B cell (primary cell): Measurements from ENCODE around the gene TAS1R1. TPM values are rescaled to one million over a fixed set of nuclear protein-coding genes. Genes with fewer than 3 reads are reported as not detected.

ENCODE experiments used
- ATAC-seq: fragments of 200-7000 bp; cut with Tn5 transposase; one replicate; pipeline ENCODE4 v1.10.0; 2021; ENCODE audit warnings: low read depth, mild to moderate bottlenecking, moderate number of reproducible peaks, moderate library complexity
- CTCF ChIA-PET: fragments of 350-600 bp; sonication (Branson Sonifier 250); formaldehyde crosslinking; loops from one replicate; lab custom pipeline; 2021; ENCODE audit warnings: antibody characterized with exemption, inconsistent platforms; lab: Charles Lee
- POLR2A ChIA-PET: fragments of 350-600 bp; sonication (Branson Sonifier 250); formaldehyde crosslinking; loops from one replicate; lab custom pipeline; 2021; ENCODE audit warnings: antibody characterized with exemption; lab: Charles Lee
- DNase-seq: peaks from one replicate; pipeline ENCODE4 v3.0.0; 2013
- H2AFZ ChIP-seq: 2 replicates; pipeline ENCODE4 v1.6.1; 2012; ENCODE audit warnings: mild to moderate bottlenecking, low read depth, low read length; ENCODE audit not compliant: insufficient read depth, poor library complexity, severe bottlenecking
- H3K27ac ChIP-seq, 2 donors: 1 replicate in 1 of 2; 2 replicates in 1 of 2; pipeline ENCODE4 v1.5.1; 2012 to 2013; ENCODE audit warnings: low read length in 2 of 2, mild to moderate bottlenecking in 2 of 2, moderate library complexity in 1 of 2
- H3K27me3 ChIP-seq, 4 experiments: fragments of 200-600 bp in 1 of 4; sonication (generic) in 1 of 4; replicated peaks in 1 of 4; 1 replicate in 2 of 4; 2 replicates in 2 of 4; pipeline versions ENCODE4 v1.6.1 to v1.7.0; 2013 to 2016; ENCODE audit warnings: low read length in 3 of 4, mild to moderate bottlenecking in 2 of 4, mixed read lengths in 1 of 4, moderate library complexity in 1 of 4; ENCODE audit not compliant: insufficient read depth in 4 of 4, control insufficient read depth in 3 of 4; ENCODE audit errors: control extremely low read depth in 1 of 4
- H3K36me3 ChIP-seq, 2 experiments: replicated peaks in 1 of 2; 1 replicate in 1 of 2; 2 replicates in 1 of 2; pipeline versions ENCODE4 v1.6.1 to v1.7.1; 2013; ENCODE audit warnings: low read length in 1 of 2; ENCODE audit not compliant: insufficient read depth in 2 of 2, control insufficient read depth in 1 of 2; ENCODE audit errors: control extremely low read depth in 1 of 2, extremely low read depth in 1 of 2
- H3K4me1 ChIP-seq, 2 donors: fragments of 200-600 bp in 1 of 2; sonication (generic) in 1 of 2; 1 replicate in 1 of 2; 2 replicates in 1 of 2; pipeline versions ENCODE4 v1.5.1 to v1.6.1; 2013 to 2017; ENCODE audit warnings: low read length in 2 of 2; ENCODE audit not compliant: control insufficient read depth in 2 of 2, insufficient read depth in 2 of 2
- H3K4me2 ChIP-seq: replicated peaks from 2 replicates; pipeline ENCODE3; 2012; ENCODE audit warnings: mild to moderate bottlenecking, low read depth, low read length; ENCODE audit not compliant: poor library complexity, severe bottlenecking
- H3K4me3 ChIP-seq, 5 experiments: fragments of 200-600 bp in 1 of 5; sonication (generic) in 1 of 5; 1 replicate in 3 of 5; 2 replicates in 2 of 5; pipeline versions ENCODE4 v1.5.1 to v1.7.0; 2011 to 2016; ENCODE audit warnings: low read length in 4 of 5, mild to moderate bottlenecking in 4 of 5, low read depth in 2 of 5, control low read depth in 1 of 5, moderate library complexity in 1 of 5; ENCODE audit not compliant: insufficient read depth in 1 of 5; ENCODE audit errors: control extremely low read depth in 1 of 5, extremely low read depth in 1 of 5
- H3K79me2 ChIP-seq: fragments of 200-600 bp; sonication (generic); one replicate; pipeline ENCODE4 v1.6.0; 2016; ENCODE audit warnings: low read length; ENCODE audit not compliant: control insufficient read depth, insufficient read depth
- H3K9ac ChIP-seq: fragments of 200-600 bp; sonication (generic); 2 replicates; pipeline ENCODE4 v1.6.1; 2017; ENCODE audit warnings: mild to moderate bottlenecking, low read length, moderate library complexity
- H3K9me3 ChIP-seq, 3 donors: one replicate each; pipeline versions ENCODE4 v1.6.1 to v1.7.1; 2013; ENCODE audit warnings: low read length in 2 of 3; ENCODE audit not compliant: control insufficient read depth in 2 of 3, insufficient read depth in 1 of 3; ENCODE audit errors: control extremely low read depth in 1 of 3
- H4K20me1 ChIP-seq: 2 replicates; pipeline ENCODE4 v1.6.0; 2012; ENCODE audit warnings: mild to moderate bottlenecking, low read length; ENCODE audit not compliant: insufficient read depth, control insufficient read depth, poor library complexity, severe bottlenecking
- H3K27ac Mint-ChIP-seq: one replicate; pipeline ENCODE4 v1.8.0; 2021; ENCODE audit warnings: mixed read lengths
- H3K27me3 Mint-ChIP-seq: one replicate; pipeline ENCODE4 v1.8.0; 2021; ENCODE audit warnings: mixed read lengths
- H3K4me1 Mint-ChIP-seq: one replicate; pipeline ENCODE4 v1.8.0; 2021; ENCODE audit warnings: mixed read lengths
- H3K4me3 Mint-ChIP-seq: one replicate; pipeline ENCODE4 v1.8.0; 2021; ENCODE audit warnings: mixed read lengths
- H3K9me3 Mint-ChIP-seq: one replicate; pipeline ENCODE4 v1.8.0; 2022; ENCODE audit warnings: mixed read lengths; ENCODE audit not compliant: insufficient read depth
- EZH2 ChIP-seq: IDR thresholded peaks from 2 replicates; pipeline ENCODE4 v1.6.1; 2012; ENCODE audit warnings: borderline replicate concordance, low read depth, mild to moderate bottlenecking, moderate library complexity, low read length; ENCODE audit not compliant: insufficient read depth, poor library complexity, severe bottlenecking
- WGBS: methylation state at CpG from one replicate; pipeline ENCODE4 v1.1.5; 2013; ENCODE audit warnings: missing lambda C conversion rate; ENCODE audit not compliant: insufficient coverage; 5-methylcytosine and 5-hydroxymethylcytosine counted together
- intact Hi-C: fragments of 100-400 bp; cut with micrococcal nuclease; formaldehyde crosslinking; loops from one replicate; pipeline ENCODE4 v1.10.0; 2022
- polyA plus RNA-seq: library from polyadenylated mRNA; depleted of rRNA; stranded (reverse); fragments of >200 nt; gene quantifications from 2 replicates; pipeline ENCODE4 v1.2.3, GENCODE V29; 2012
- total RNA-seq, 2 donors: library from RNA; stranded (reverse); fragments of 120-200 nt in 1 of 2; gene quantifications; 1 replicate in 1 of 2; 2 replicates in 1 of 2; pipeline versions ENCODE4 v1.2.3 to v1.2.4, GENCODE V29; 2013 to 2022
- TF ChIP-seq, protein P1 (sequence below): fragments of 200-600 bp; IDR thresholded peaks from one replicate; pipeline ENCODE4 v1.8.0; 2022; ENCODE audit warnings: antibody characterized with exemption, mild to moderate bottlenecking

Gene TAS1R1
- total and polyA plus RNA-seq, 2 donors (not counting 1 experiment from before 2014, with no cell fraction given) = 0.09 TPM; not detected in 1

DNA sequence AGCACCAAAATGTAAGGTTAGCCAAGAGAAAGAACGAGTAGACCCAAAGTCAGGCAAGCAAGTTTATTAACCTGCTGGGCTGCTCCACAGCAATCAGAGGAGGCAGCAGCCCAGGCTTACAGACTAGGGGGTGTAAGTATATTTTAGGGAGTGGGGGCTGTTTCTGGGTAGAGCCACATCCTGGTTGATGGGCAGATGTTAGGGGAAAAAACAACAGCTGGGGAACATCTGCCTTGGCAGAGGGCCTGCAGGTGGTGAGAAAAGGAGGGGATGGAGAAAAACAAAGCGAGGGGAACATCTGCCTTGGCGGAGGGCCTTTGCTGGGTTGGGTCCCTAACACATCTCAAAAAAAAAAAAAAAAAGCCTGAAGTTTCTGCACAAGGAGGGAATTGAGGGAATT, 15.0 kb downstream of the TAS1R1 start:
- no peak overlapping the region for H3K4me3 Mint-ChIP-seq
- CTCF ChIA-PET = interaction anchor here (0.7 to 1.5 kb wide), 2 partner anchors 10 to 1789 kb away, joined by 3 read pairs; no protein-coding TSS in a partner anchor
- H3K9me3 ChIP-seq = peaks cover 0 to 6% (median 0%) of the 10 kb centered on the region in 3 donors
- H3K9me3 Mint-ChIP-seq = no peaks in the 10 kb centered on the region
- DNase-seq (no peak), ATAC-seq (no peak)
- no peaks in the 10 kb centered on the region for H3K79me2 ChIP-seq
- H3K27ac Mint-ChIP-seq = no peak overlapping the region
- H2AFZ ChIP-seq = no peak overlapping the region
- H3K27me3 Mint-ChIP-seq = peaks cover 20% of the 10 kb centered on the region
- POLR2A ChIA-PET = no interaction called here
- H3K9ac ChIP-seq = no peak overlapping the region
- no peaks in the 10 kb centered on the region for H3K4me1 Mint-ChIP-seq
- WGBS = 100% methylated on average over 1 of the region's 3 CpGs
- H3K27ac ChIP-seq = no peak overlapping the region
- TF ChIP-seq, protein P1, sequence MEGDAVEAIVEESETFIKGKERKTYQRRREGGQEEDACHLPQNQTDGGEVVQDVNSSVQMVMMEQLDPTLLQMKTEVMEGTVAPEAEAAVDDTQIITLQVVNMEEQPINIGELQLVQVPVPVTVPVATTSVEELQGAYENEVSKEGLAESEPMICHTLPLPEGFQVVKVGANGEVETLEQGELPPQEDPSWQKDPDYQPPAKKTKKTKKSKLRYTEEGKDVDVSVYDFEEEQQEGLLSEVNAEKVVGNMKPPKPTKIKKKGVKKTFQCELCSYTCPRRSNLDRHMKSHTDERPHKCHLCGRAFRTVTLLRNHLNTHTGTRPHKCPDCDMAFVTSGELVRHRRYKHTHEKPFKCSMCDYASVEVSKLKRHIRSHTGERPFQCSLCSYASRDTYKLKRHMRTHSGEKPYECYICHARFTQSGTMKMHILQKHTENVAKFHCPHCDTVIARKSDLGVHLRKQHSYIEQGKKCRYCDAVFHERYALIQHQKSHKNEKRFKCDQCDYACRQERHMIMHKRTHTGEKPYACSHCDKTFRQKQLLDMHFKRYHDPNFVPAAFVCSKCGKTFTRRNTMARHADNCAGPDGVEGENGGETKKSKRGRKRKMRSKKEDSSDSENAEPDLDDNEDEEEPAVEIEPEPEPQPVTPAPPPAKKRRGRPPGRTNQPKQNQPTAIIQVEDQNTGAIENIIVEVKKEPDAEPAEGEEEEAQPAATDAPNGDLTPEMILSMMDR = no peak
- no peak for TF ChIP-seq EZH2
- no peaks in the 10 kb centered on the region for H3K4me1 ChIP-seq
- no peak overlapping the region for H3K4me3 ChIP-seq
- H3K4me2 ChIP-seq = no peak overlapping the region
- intact Hi-C loops = no loop called here
- no peaks in the 10 kb centered on the region for H4K20me1 ChIP-seq
- H3K27me3 ChIP-seq = peaks cover 0 to 3% (median 0%) of the 10 kb centered on the region in 4 experiments
- H3K36me3 ChIP-seq = no peaks in the 10 kb centered on the region

DNA sequence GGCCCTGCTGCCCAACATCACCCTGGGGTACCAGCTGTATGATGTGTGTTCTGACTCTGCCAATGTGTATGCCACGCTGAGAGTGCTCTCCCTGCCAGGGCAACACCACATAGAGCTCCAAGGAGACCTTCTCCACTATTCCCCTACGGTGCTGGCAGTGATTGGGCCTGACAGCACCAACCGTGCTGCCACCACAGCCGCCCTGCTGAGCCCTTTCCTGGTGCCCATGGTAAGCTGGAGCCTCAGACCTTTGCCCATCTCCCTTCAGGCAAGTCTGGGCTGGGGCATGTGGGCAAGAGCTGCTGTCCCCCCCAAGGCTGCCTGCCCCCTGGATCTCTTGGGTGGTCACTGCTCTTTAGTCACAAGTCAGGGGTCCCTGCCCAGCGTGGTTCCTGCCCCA, 15.9 kb downstream of the TAS1R1 start:
- ATAC-seq (no peak), DNase-seq (no peak)
- no peaks in the 10 kb centered on the region for H3K4me1 ChIP-seq
- H3K27me3 ChIP-seq = peaks cover 0 to 3% (median 0%) of the 10 kb centered on the region in 4 experiments
- intact Hi-C loops = no loop called here
- no peak for TF ChIP-seq EZH2
- TF ChIP-seq, protein P1 = no peak
- H3K9me3 ChIP-seq = peaks cover 0 to 6% (median 0%) of the 10 kb centered on the region in 3 donors
- H3K36me3 ChIP-seq = no peaks in the 10 kb centered on the region
- no peak overlapping the region for H3K27ac ChIP-seq
- H3K9me3 Mint-ChIP-seq = no peaks in the 10 kb centered on the region
- no peaks in the 10 kb centered on the region for H4K20me1 ChIP-seq
- no peak overlapping the region for H2AFZ ChIP-seq
- no peaks in the 10 kb centered on the region for H3K79me2 ChIP-seq
- no peak overlapping the region for H3K27ac Mint-ChIP-seq
- no peak overlapping the region for H3K4me2 ChIP-seq
- H3K27me3 Mint-ChIP-seq = peaks cover 20% of the 10 kb centered on the region
- H3K4me3 Mint-ChIP-seq = no peak overlapping the region
- no peak overlapping the region for H3K4me3 ChIP-seq
- no peaks in the 10 kb centered on the region for H3K4me1 Mint-ChIP-seq
- WGBS = 70% methylated on average over 5 of the region's 5 CpGs
- H3K9ac ChIP-seq = no peak overlapping the region
- ChIA-PET POLR2A (no interaction called here), CTCF (interaction anchor here (1.5 kb wide), 1 partner anchor 10 kb away, joined by 3 read pairs; no protein-coding TSS in a partner anchor)
